HG02884 (cell line): ENCODE results near the gene ELOB.
"Not testable (repeated sequence)": the region's sequence is repeated elsewhere in the genome, so short reads cannot be mapped to it uniquely, and the experiment has no call there.

Source experiments
- ATAC-seq: cut with Tn5 transposase; IDR thresholded peaks from one replicate; pipeline ENCODE4 v1.9.1; 2021; ENCODE audit warnings: mild to moderate bottlenecking, moderate library complexity; ENCODE audit not compliant: unreplicated experiment

The ELOB gene

DNA sequence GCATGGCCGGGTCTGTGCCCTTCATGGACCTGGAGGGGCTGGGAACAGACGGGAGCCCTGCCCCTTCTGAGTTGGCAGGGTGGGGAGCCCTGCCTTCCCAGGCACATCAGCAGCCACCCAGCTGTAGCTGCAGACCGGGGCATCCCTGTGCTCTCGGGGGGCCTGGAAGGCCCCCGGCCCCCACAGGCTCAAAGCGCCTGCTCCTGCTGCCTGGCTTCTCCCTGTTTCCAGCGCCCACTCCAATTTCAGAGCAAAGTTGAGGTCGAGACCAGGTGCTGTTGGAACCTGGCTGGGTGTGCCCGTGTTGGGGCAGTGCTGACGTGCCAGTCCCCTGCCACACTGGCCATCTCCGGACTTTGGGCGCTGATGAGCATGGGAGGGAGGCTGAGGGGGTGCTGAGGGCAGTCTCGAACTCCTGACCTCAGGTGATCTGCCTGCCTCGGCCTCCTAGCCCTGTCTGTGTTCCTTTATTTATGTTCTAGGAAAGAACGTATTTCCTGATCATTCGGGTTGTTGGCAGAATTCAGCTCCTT lies 52.2 kb downstream of the ELOB start:
- ATAC-seq = no peak

DNA sequence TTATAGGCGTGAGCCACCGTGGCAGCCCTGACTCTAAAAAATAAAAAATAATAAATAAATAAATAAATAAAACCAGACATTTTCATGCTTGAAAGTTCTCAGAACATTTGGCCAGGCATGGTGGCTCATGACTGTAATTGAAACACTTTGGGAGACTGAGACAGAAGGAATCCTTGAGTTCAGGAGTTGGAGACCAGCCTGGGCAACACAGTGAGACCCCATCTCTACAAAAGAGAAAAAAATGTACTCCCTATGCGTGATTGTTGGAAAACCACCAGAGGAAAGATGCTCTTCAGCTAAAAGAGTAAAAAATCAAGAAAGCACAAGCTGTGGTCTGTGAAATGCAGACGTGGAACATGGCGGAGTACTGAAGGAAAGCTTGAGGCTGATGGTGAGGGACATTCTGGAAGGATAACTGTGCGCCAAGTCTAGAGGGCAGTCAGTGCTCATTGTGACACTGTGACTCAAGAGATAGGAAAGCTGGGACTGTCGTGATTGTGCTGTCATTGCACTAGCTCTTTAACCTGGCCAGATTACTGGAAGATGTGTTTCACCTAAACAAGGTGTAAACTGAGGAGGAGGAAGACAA lies 52.9 kb downstream of the ELOB start:
- no peak for ATAC-seq

DNA sequence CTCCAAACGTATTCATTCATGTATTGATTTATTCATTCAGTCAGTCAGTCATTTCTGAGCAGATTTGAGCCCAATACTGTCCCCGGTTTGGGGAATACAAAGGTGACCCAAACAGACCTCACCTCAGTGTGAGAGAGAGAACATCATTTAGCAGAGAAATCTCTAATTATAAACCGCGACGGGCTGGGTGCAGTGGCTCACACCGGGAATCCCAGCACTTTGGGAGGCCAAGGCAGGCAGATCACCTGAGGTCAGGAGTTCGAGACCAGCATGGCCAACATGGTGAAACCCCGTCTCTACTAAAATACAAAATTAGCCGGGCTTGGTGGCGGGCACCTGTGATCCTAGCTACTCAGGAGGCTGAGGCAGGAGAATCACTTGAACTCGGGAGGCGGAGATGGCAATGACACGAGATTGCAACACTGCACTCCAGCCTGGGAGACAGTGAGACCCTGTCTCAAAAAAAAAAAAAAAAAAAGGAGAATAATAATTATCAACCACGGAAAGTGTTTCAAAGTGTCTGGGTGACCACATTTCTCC lies 55.4 kb downstream of the ELOB start:
- not testable (repeated sequence) for ATAC-seq
